ENCODE results near the gene OR2A5. TPM values are rescaled to one million over a fixed set of nuclear protein-coding genes. Genes with fewer than 3 reads are reported as not detected.

Gene OR2A5
- total and polyA plus RNA-seq, 2 of the 8 experiments (the other 6 are each of a cell fraction or from before 2014, with no cell fraction given) = not detected

DNA sequence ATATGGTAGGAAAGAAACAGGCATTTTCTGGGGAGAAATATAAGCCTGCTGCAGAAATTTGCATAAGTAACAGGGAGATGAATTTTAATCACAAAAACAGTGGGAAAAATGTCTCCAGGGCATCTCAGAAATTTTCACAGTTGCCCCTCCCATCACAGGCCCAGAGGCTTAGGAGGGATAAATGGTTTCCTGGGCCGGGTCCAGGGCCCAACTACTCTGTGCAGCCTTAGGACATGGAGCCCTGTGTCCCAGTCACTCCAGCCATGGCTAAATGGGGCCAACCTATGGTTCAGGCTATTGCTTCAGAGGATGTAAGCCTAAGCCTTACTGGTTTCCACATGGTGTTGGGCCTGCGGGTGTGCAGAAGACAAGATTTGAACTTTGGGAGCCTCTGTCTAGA, 39.4 kb upstream of the OR2A5 start:
- no peak overlapping the region for H3K9ac ChIP-seq (replicated peaks in 1 of 4; ENCODE audit: extremely low read depth in 1 of 4, low read depth in 3 of 4, low read length in 3 of 4)
- no peak overlapping the region for H3K18ac ChIP-seq (ENCODE audit: extremely low read depth, low read length)
- H3K4ac ChIP-seq (replicated peaks; ENCODE audit: insufficient read length, low read depth, low read length) = no peak overlapping the region
- no peaks in the 10 kb centered on the region for H3K36me3 ChIP-seq (ENCODE audit: control insufficient read depth in 2 of 4, insufficient read depth in 4 of 4, low read length in 3 of 4)
- H2BK5ac ChIP-seq (ENCODE audit: low read depth, low read length) = no peak overlapping the region
- no peak overlapping the region for H4K8ac ChIP-seq (ENCODE audit: extremely low read depth, insufficient read depth, low read length)
- H3K79me1 ChIP-seq (ENCODE audit: low read depth, low read length) = no peaks in the 10 kb centered on the region
- no peak overlapping the region for H2AFZ ChIP-seq (ENCODE audit: low read length)
- ChIA-PET POLR2A (ENCODE audit: partially characterized antibody) (no interaction called here), CTCF (ENCODE audit: partially characterized antibody) (no interaction called here)
- H3K4me3 ChIP-seq (ENCODE audit: extremely low read depth in 1 of 4, insufficient read depth in 2 of 4, low read depth in 3 of 4, low read length in 4 of 4) = no peak overlapping the region
- TF ChIP-seq, protein P1, sequence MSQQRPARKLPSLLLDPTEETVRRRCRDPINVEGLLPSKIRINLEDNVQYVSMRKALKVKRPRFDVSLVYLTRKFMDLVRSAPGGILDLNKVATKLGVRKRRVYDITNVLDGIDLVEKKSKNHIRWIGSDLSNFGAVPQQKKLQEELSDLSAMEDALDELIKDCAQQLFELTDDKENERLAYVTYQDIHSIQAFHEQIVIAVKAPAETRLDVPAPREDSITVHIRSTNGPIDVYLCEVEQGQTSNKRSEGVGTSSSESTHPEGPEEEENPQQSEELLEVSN (IDR thresholded peaks at IDR 0.05) = no peak
- TF ChIP-seq TCF12 (IDR thresholded peaks at IDR 0.05; ENCODE audit: low read depth, low read length) (no peak), PHF8 (conservative IDR thresholded peaks at IDR 0.05; ENCODE audit: low read depth, low read length) (no peak), ASH2L (IDR thresholded peaks at IDR 0.05; ENCODE audit: low read length) (no peak), BCL11A (IDR thresholded peaks at IDR 0.05; ENCODE audit: low read depth in 2 of 2, low read length in 2 of 2) (no peak), EZH2 (IDR thresholded peaks at IDR 0.05; ENCODE audit: low read depth, low read length, severe bottlenecking) (no peak), KDM4A (IDR thresholded peaks at IDR 0.05; ENCODE audit: low read depth, low read length, severe bottlenecking) (no peak), EGR1 (IDR thresholded peaks at IDR 0.05; ENCODE audit: borderline replicate concordance, low read depth, low read length) (no peak), RXRA (IDR thresholded peaks at IDR 0.05; ENCODE audit: insufficient read depth, low read depth, low read length) (no peak), POLR2A (IDR thresholded peaks at IDR 0.05; ENCODE audit: control extremely low read depth in 1 of 2, low read depth in 2 of 2, low read length in 2 of 2) (no peak), TEAD4 (IDR thresholded peaks at IDR 0.05; ENCODE audit: low read depth, low read length) (no peak), YY1 (IDR thresholded peaks at IDR 0.05; ENCODE audit: low read depth, low read length) (no peak)
- TF ChIP-seq, protein P2, sequence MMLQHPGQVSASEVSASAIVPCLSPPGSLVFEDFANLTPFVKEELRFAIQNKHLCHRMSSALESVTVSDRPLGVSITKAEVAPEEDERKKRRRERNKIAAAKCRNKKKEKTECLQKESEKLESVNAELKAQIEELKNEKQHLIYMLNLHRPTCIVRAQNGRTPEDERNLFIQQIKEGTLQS (IDR thresholded peaks at IDR 0.05; ENCODE audit: insufficient read depth, low read depth, low read length) = no peak
- H4K91ac ChIP-seq (replicated peaks; ENCODE audit: insufficient read length, low read length) = no peak overlapping the region
- no peaks in the 10 kb centered on the region for H4K20me1 ChIP-seq (replicated peaks in 1 of 2; ENCODE audit: control insufficient read depth in 1 of 2, insufficient read depth in 2 of 2, low read length in 2 of 2)
- H3K79me2 ChIP-seq (ENCODE audit: control insufficient read depth in 1 of 2, insufficient read depth in 2 of 2, low read length in 2 of 2) = no peaks in the 10 kb centered on the region
- H3K27me3 ChIP-seq (replicated peaks in 1 of 4; ENCODE audit: control insufficient read depth in 3 of 4, extremely low read depth in 1 of 4, insufficient read depth in 3 of 4, low read length in 3 of 4) = no peaks in the 10 kb centered on the region
- H3K27ac ChIP-seq (ENCODE audit: low read depth, low read length) = no peak overlapping the region
- no peak overlapping the region for H4K5ac ChIP-seq (ENCODE audit: insufficient read length, low read depth, low read length)
- H2BK120ac ChIP-seq (replicated peaks; ENCODE audit: low read depth, low read length) = no peak overlapping the region
- no peak overlapping the region for H3K23ac ChIP-seq (ENCODE audit: insufficient read length)
- peaks cover 14 to 17% of the 10 kb centered on the region in 2 experiments; a peak in 3 of 4 replicates for H3K9me3 ChIP-seq (ENCODE audit: insufficient read depth in 2 of 2, low read depth in 1 of 2, low read length in 1 of 2)
- no peak for DNase-seq (ENCODE audit: low read depth in 1 of 2, low spot score in 2 of 2)
- no peak overlapping the region for H3K56ac ChIP-seq (replicated peaks; ENCODE audit: insufficient read length, low read depth, low read length)
- H3K4me1 ChIP-seq (replicated peaks in 1 of 4; ENCODE audit: control insufficient read depth in 3 of 4, insufficient read depth in 4 of 4, low read length in 3 of 4) = no peaks in the 10 kb centered on the region
- no peak overlapping the region for H3K4me2 ChIP-seq (ENCODE audit: insufficient read depth in 1 of 2, low read depth in 2 of 2, low read length in 2 of 2)
- no peak overlapping the region for H2BK20ac ChIP-seq (ENCODE audit: low read length)
- H3K23me2 ChIP-seq (ENCODE audit: low read depth, low read length) = no peaks in the 10 kb centered on the region
- FAIRE-seq = no peak
- no peak overlapping the region for H3K14ac ChIP-seq (ENCODE audit: insufficient read length)
- no peak overlapping the region for H2BK15ac ChIP-seq (ENCODE audit: low read length)
- no peak overlapping the region for H2BK12ac ChIP-seq (ENCODE audit: low read depth, low read length)
- 92% methylated on average over 2 of the region's 2 CpGs; no CpG with 5 or more reads in 1 of the 2 experiments for WGBS, 2 experiments (ENCODE audit: extremely low coverage in 1 of 2, insufficient coverage in 1 of 2, insufficient read length in 1 of 2, insufficient replicate concordance in 2 of 2, low coverage in 1 of 2, low lambda C conversion rate in 2 of 2, missing lambda C conversion rate in 1 of 2)
- H2AK5ac ChIP-seq (ENCODE audit: low read depth, low read length) = no peak overlapping the region

All from H1 (cell line).